ENCODE data around the gene MS4A3.

The MS4A3 gene

DNA sequence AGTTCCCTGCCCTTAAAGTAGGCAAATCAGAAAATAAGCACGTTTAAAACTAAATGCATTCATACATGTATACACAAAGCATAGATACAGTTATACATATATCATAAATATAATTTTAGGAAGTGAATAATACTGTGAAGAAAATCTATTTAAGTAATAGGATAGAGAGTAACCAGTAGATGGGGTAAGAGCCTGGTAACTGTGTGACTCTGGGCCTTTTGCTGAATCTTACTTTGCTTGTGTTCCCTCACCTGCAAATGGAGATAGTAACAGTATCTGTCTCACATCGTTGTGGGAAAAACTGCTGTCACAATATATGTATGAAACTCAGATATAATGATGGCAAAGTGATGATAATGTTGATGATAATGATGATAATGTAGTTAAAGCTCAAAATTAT, 61.9 kb downstream of the MS4A3 start:
- no peak for DNase-seq (ENCODE audit: low read depth in 1 of 2, low spot score in 1 of 2)

DNA sequence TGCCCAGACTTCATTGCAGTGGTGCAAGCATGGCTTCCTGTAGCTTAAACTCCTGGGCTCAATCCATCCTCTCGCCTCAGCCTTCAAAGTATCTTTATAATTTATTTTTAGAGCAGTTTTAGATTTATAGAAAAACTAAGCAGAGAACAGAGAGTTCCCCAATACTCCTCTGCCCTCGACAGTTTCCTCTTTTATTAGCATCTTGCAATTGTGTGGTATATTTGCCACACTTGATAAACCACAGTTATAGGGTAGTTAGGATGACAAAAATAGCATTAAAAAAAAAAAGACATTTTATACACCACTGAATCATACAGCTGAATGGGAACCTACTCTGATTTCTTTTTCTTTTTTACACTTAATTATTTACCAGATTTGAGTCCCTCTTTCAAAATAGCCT, 63.2 kb downstream of the MS4A3 start:
- peak; percentile 21 to 65 for DNase-seq (ENCODE audit: low read depth in 1 of 2, low spot score in 1 of 2)
- Histone ChIP-seq H3K27ac (replicated peaks) (no peak overlapping the region), H3K27me3 (ENCODE audit: insufficient read depth, poor library complexity, severe bottlenecking) (no peaks in the 10 kb centered on the region), H3K4me3 (replicated peaks; ENCODE audit: insufficient read depth, low read length) (no peak overlapping the region)
- TF ChIP-seq, protein P1, sequence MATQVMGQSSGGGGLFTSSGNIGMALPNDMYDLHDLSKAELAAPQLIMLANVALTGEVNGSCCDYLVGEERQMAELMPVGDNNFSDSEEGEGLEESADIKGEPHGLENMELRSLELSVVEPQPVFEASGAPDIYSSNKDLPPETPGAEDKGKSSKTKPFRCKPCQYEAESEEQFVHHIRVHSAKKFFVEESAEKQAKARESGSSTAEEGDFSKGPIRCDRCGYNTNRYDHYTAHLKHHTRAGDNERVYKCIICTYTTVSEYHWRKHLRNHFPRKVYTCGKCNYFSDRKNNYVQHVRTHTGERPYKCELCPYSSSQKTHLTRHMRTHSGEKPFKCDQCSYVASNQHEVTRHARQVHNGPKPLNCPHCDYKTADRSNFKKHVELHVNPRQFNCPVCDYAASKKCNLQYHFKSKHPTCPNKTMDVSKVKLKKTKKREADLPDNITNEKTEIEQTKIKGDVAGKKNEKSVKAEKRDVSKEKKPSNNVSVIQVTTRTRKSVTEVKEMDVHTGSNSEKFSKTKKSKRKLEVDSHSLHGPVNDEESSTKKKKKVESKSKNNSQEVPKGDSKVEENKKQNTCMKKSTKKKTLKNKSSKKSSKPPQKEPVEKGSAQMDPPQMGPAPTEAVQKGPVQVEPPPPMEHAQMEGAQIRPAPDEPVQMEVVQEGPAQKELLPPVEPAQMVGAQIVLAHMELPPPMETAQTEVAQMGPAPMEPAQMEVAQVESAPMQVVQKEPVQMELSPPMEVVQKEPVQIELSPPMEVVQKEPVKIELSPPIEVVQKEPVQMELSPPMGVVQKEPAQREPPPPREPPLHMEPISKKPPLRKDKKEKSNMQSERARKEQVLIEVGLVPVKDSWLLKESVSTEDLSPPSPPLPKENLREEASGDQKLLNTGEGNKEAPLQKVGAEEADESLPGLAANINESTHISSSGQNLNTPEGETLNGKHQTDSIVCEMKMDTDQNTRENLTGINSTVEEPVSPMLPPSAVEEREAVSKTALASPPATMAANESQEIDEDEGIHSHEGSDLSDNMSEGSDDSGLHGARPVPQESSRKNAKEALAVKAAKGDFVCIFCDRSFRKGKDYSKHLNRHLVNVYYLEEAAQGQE (IDR thresholded peaks at IDR 0.05; ENCODE audit: insufficient replicate concordance, low read depth) = no peak
- TF ChIP-seq GABPA (IDR thresholded peaks at IDR 0.05; ENCODE audit: low read depth) (no peak), SPI1 (IDR thresholded peaks at IDR 0.05; ENCODE audit: borderline replicate concordance, low read depth) (peak; percentile 73; the same call in 1 of the 2 replicates), POLR2AphosphoS5 (IDR thresholded peaks at IDR 0.05; ENCODE audit: low read depth) (peak; percentile 28; the same call in 1 of the 2 replicates)
- TF ChIP-seq, protein P2, sequence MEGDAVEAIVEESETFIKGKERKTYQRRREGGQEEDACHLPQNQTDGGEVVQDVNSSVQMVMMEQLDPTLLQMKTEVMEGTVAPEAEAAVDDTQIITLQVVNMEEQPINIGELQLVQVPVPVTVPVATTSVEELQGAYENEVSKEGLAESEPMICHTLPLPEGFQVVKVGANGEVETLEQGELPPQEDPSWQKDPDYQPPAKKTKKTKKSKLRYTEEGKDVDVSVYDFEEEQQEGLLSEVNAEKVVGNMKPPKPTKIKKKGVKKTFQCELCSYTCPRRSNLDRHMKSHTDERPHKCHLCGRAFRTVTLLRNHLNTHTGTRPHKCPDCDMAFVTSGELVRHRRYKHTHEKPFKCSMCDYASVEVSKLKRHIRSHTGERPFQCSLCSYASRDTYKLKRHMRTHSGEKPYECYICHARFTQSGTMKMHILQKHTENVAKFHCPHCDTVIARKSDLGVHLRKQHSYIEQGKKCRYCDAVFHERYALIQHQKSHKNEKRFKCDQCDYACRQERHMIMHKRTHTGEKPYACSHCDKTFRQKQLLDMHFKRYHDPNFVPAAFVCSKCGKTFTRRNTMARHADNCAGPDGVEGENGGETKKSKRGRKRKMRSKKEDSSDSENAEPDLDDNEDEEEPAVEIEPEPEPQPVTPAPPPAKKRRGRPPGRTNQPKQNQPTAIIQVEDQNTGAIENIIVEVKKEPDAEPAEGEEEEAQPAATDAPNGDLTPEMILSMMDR (IDR thresholded peaks at IDR 0.05; ENCODE audit: insufficient read depth, low read length) = no peak

More for the DNA sequence above, 61.9 kb downstream of the MS4A3 start:
- Histone ChIP-seq H3K4me3 (replicated peaks; ENCODE audit: insufficient read depth, low read length) (no peak overlapping the region), H3K27me3 (ENCODE audit: insufficient read depth, poor library complexity, severe bottlenecking) (no peaks in the 10 kb centered on the region), H3K27ac (replicated peaks) (no peak overlapping the region)
- TF ChIP-seq, protein P1 (IDR thresholded peaks at IDR 0.05; ENCODE audit: insufficient replicate concordance, low read depth) = no peak
- TF ChIP-seq GABPA (IDR thresholded peaks at IDR 0.05; ENCODE audit: low read depth) (no peak), SPI1 (IDR thresholded peaks at IDR 0.05; ENCODE audit: borderline replicate concordance, low read depth) (no peak), POLR2AphosphoS5 (IDR thresholded peaks at IDR 0.05; ENCODE audit: low read depth) (no peak)
- TF ChIP-seq, protein P2 (IDR thresholded peaks at IDR 0.05; ENCODE audit: insufficient read depth, low read length) = no peak
